Measurements from ENCODE around the gene SPTBN5.

Gene SPTBN5

DNA sequence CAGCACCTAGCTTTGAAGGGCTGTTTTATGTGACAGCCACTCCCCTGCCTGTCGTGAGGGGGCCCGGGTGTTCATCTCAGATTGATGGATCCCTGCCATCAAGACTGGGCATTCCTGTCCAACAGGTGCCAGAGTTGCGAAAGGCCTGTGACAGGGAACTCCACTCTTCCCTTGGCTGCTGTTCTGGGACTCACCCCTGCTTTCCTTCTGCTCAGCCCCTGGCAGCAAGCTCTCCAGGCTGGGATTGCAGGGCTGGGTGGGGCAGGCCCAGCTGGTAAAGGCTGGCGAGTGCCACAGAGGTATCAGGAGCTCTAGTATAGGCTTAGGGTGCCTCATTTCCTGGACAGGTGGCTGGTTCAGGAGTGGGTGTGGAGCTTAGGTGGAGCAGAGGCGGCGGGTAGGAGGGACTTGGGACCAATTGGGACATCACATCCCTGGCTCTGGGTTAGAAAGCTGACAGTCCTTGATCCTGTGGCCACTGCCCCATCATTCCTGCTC is 55.4 kb downstream of the SPTBN5 start, which contains the start of gene PLA2G4B:
TSS of gene PLA2G4B (plus strand) at position 448 of the 498 bp plus-strand sequence. CDS start 67 bp downstream, outside the sequence.
- TF ChIP-seq ISL1 (CRISPR knock-in tag; IDR thresholded peaks at IDR 0.05) (no peak), CSDC2 (CRISPR knock-in tag; IDR thresholded peaks at IDR 0.05) (no peak), ARNTL (CRISPR knock-in tag; IDR thresholded peaks at IDR 0.05; ENCODE audit: borderline replicate concordance, low read depth) (no peak), ZNF565 (CRISPR knock-in tag; conservative IDR thresholded peaks at IDR 0.05; ENCODE audit: low read depth) (no peak), BACH2 (CRISPR knock-in tag; IDR thresholded peaks at IDR 0.05; ENCODE audit: borderline replicate concordance) (no peak), ZNF8 (CRISPR knock-in tag; IDR thresholded peaks at IDR 0.05) (no peak), ZC3H10 (CRISPR knock-in tag; IDR thresholded peaks at IDR 0.05) (no peak)
- TF ChIP-seq, protein P1, sequence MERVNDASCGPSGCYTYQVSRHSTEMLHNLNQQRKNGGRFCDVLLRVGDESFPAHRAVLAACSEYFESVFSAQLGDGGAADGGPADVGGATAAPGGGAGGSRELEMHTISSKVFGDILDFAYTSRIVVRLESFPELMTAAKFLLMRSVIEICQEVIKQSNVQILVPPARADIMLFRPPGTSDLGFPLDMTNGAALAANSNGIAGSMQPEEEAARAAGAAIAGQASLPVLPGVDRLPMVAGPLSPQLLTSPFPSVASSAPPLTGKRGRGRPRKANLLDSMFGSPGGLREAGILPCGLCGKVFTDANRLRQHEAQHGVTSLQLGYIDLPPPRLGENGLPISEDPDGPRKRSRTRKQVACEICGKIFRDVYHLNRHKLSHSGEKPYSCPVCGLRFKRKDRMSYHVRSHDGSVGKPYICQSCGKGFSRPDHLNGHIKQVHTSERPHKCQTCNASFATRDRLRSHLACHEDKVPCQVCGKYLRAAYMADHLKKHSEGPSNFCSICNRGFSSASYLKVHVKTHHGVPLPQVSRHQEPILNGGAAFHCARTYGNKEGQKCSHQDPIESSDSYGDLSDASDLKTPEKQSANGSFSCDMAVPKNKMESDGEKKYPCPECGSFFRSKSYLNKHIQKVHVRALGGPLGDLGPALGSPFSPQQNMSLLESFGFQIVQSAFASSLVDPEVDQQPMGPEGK (CRISPR knock-in tag; IDR thresholded peaks at IDR 0.05; ENCODE audit: borderline replicate concordance): no peak
- TF ChIP-seq, protein P2, sequence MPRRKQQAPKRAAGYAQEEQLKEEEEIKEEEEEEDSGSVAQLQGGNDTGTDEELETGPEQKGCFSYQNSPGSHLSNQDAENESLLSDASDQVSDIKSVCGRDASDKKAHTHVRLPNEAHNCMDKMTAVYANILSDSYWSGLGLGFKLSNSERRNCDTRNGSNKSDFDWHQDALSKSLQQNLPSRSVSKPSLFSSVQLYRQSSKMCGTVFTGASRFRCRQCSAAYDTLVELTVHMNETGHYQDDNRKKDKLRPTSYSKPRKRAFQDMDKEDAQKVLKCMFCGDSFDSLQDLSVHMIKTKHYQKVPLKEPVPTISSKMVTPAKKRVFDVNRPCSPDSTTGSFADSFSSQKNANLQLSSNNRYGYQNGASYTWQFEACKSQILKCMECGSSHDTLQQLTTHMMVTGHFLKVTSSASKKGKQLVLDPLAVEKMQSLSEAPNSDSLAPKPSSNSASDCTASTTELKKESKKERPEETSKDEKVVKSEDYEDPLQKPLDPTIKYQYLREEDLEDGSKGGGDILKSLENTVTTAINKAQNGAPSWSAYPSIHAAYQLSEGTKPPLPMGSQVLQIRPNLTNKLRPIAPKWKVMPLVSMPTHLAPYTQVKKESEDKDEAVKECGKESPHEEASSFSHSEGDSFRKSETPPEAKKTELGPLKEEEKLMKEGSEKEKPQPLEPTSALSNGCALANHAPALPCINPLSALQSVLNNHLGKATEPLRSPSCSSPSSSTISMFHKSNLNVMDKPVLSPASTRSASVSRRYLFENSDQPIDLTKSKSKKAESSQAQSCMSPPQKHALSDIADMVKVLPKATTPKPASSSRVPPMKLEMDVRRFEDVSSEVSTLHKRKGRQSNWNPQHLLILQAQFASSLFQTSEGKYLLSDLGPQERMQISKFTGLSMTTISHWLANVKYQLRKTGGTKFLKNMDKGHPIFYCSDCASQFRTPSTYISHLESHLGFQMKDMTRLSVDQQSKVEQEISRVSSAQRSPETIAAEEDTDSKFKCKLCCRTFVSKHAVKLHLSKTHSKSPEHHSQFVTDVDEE (CRISPR knock-in tag; IDR thresholded peaks at IDR 0.05): no peak
- no peak for ATAC-seq

DNA sequence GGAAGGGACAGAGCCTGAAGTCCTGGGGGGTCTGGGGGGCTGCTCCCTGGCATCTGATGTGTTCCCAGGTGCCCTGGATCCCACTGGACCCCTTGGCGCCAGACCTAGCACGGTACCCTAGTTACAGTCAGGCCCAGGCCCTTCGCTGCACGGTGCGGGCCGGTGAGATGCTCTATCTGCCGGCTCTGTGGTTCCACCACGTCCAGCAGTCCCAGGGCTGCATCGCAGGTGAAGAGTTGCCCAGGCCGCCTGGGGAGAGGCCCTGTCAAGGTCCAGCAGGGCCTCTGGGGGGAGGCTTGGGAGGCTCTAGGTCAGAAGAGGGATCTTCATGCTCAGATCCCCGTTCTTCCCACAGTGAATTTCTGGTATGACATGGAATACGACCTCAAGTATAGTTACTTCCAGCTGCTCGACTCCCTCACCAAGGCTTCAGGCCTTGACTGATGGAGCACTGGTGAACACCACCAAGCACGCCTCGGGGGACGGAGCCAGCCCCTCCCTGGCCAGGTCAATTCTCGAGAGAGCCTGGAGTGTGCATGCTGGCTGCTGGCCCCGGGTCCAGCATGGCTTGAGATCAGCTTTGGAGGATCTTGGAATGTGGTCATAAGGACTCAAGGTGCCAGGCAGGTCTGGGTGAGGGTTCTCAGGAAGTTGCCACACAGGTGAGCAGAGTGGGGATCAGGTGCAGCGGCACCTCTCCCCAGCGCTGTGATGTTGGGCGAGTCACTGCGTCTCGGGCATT is 57.0 kb downstream of the SPTBN5 start:
- no peak for ATAC-seq
- TF ChIP-seq ZC3H10 (CRISPR knock-in tag; IDR thresholded peaks at IDR 0.05) (no peak), SNAI2 (CRISPR knock-in tag; IDR thresholded peaks at IDR 0.05) (no peak), RARB (CRISPR knock-in tag; IDR thresholded peaks at IDR 0.05) (no peak), ZFP30 (CRISPR knock-in tag; IDR thresholded peaks at IDR 0.05) (no peak), ARNTL (CRISPR knock-in tag; IDR thresholded peaks at IDR 0.05; ENCODE audit: borderline replicate concordance, low read depth) (no peak), ZNF565 (CRISPR knock-in tag; conservative IDR thresholded peaks at IDR 0.05; ENCODE audit: low read depth) (no peak), BACH2 (CRISPR knock-in tag; IDR thresholded peaks at IDR 0.05; ENCODE audit: borderline replicate concordance) (no peak), ISL1 (CRISPR knock-in tag; IDR thresholded peaks at IDR 0.05) (no peak), ESRRG (CRISPR knock-in tag; IDR thresholded peaks at IDR 0.05) (no peak), TOX (CRISPR knock-in tag; IDR thresholded peaks at IDR 0.05; ENCODE audit: borderline replicate concordance) (no peak)
- TF ChIP-seq, protein P3, sequence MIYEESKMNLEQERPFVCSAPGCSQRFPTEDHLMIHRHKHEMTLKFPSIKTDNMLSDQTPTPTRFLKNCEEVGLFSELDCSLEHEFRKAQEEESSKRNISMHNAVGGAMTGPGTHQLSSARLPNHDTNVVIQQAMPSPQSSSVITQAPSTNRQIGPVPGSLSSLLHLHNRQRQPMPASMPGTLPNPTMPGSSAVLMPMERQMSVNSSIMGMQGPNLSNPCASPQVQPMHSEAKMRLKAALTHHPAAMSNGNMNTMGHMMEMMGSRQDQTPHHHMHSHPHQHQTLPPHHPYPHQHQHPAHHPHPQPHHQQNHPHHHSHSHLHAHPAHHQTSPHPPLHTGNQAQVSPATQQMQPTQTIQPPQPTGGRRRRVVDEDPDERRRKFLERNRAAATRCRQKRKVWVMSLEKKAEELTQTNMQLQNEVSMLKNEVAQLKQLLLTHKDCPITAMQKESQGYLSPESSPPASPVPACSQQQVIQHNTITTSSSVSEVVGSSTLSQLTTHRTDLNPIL (CRISPR knock-in tag; IDR thresholded peaks at IDR 0.05; ENCODE audit: low read depth): no peak
- TF ChIP-seq, protein P4, sequence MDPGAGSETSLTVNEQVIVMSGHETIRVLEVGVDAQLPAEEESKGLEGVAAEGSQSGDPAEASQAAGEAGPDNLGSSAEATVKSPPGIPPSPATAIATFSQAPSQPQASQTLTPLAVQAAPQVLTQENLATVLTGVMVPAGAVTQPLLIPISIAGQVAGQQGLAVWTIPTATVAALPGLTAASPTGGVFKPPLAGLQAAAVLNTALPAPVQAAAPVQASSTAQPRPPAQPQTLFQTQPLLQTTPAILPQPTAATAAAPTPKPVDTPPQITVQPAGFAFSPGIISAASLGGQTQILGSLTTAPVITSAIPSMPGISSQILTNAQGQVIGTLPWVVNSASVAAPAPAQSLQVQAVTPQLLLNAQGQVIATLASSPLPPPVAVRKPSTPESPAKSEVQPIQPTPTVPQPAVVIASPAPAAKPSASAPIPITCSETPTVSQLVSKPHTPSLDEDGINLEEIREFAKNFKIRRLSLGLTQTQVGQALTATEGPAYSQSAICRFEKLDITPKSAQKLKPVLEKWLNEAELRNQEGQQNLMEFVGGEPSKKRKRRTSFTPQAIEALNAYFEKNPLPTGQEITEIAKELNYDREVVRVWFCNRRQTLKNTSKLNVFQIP (CRISPR knock-in tag; IDR thresholded peaks at IDR 0.05; ENCODE audit: borderline replicate concordance, low read depth): no peak

DNA sequence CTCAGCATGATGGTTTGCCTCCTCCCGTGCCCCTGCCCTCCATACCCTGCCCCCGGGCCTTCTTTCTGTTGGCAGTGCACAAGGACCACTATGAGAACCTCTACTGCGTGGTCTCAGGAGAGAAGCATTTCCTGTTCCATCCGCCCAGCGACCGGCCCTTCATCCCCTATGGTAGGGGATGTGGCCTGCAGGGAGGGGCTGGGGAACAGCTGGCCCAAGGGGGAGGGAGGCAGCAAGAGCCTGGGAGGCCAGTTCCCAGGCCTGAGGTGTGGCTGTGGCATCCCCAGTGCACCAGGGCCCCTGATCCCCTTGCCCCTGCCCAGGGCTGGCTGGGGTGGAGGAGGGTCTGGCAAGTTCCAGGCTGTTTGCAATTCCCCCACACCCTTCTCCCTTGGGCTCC is 57.8 kb downstream of the SPTBN5 start:
- no peak for ATAC-seq
- TF ChIP-seq TOX (CRISPR knock-in tag; IDR thresholded peaks at IDR 0.05; ENCODE audit: borderline replicate concordance): no peak
- no peak for TF ChIP-seq ARNTL (CRISPR knock-in tag; IDR thresholded peaks at IDR 0.05; ENCODE audit: borderline replicate concordance, low read depth)
- no peak for TF ChIP-seq SNAI2 (CRISPR knock-in tag; IDR thresholded peaks at IDR 0.05)
- TF ChIP-seq, protein P5, sequence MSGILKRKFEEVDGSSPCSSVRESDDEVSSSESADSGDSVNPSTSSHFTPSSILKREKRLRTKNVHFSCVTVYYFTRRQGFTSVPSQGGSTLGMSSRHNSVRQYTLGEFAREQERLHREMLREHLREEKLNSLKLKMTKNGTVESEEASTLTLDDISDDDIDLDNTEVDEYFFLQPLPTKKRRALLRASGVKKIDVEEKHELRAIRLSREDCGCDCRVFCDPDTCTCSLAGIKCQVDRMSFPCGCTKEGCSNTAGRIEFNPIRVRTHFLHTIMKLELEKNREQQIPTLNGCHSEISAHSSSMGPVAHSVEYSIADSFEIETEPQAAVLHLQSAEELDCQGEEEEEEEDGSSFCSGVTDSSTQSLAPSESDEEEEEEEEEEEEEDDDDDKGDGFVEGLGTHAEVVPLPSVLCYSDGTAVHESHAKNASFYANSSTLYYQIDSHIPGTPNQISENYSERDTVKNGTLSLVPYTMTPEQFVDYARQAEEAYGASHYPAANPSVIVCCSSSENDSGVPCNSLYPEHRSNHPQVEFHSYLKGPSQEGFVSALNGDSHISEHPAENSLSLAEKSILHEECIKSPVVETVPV (CRISPR knock-in tag; IDR thresholded peaks at IDR 0.05): no peak
- no peak for TF ChIP-seq ZFP3 (CRISPR knock-in tag; IDR thresholded peaks at IDR 0.05)
- TF ChIP-seq ISL1 (CRISPR knock-in tag; IDR thresholded peaks at IDR 0.05): no peak
- TF ChIP-seq ZNF8 (CRISPR knock-in tag; IDR thresholded peaks at IDR 0.05): no peak
